BLaER1 treated with 17β-estradiol and CSF1 and Interleukin-3, amounts not matched to agents 10 nM and 100 nM (cell line): Measurements from ENCODE around the gene ARSG.

Experiments used
- H3K27ac ChIP-seq, 11 experiments: shearing (Covaris generic); formaldehyde crosslinking; 2 replicates each; pipeline ENCODE4 v1.8.1; 2022
- H3K27me3 ChIP-seq, 11 experiments: shearing (Covaris generic); formaldehyde crosslinking; 2 replicates each; pipeline ENCODE4 v1.8.1; 2022
- H3K36me3 ChIP-seq, 11 experiments: shearing (Covaris generic); formaldehyde crosslinking; 2 replicates each; pipeline ENCODE4 v1.8.1; 2022
- H3K4me1 ChIP-seq, 10 experiments: shearing (Covaris generic); formaldehyde crosslinking; 2 replicates each; pipeline ENCODE4 v1.8.1; 2022
- H3K4me2 ChIP-seq, 11 experiments: shearing (Covaris generic); formaldehyde crosslinking; 2 replicates each; pipeline ENCODE4 v1.8.1; 2022
- H3K4me3 ChIP-seq, 10 experiments: shearing (Covaris generic); formaldehyde crosslinking; 2 replicates each; pipeline ENCODE4 v1.8.1; 2022
- H3K9ac ChIP-seq, 11 experiments: shearing (Covaris generic); formaldehyde crosslinking; 2 replicates each; pipeline ENCODE4 v1.8.1; 2022
- H3K9me3 ChIP-seq, 11 experiments: shearing (Covaris generic); formaldehyde crosslinking; replicated peaks in 1 of 11; 2 replicates each; pipeline ENCODE4 v1.8.1; 2022
- H4K20me1 ChIP-seq, 11 experiments: shearing (Covaris generic); formaldehyde crosslinking; 2 replicates each; pipeline ENCODE4 v1.8.1; 2022
- Cebpa-rat ChIP-seq, 11 experiments: shearing (Covaris generic); IDR thresholded peaks; 2 replicates each; pipeline ENCODE4 v1.8.1; 2022

Gene ARSG

GRCh38 chr17:68446626-68447041 lies 155.3 kb downstream of the ARSG start:
- Histone ChIP-seq H3K36me3 (peaks cover 0 to 88% (median 51%) of the 10 kb centered on the region in 11 experiments; a peak in 16 of 22 replicates), H3K9ac (0 out of 22 replicates have a peak overlapping the region, but pooled peaks of 1 of the 11 experiments have one; percentile 19), H3K27ac (0 out of 22 replicates have a peak overlapping the region, but pooled peaks of 1 of the 11 experiments have one; percentile 7), H3K27me3 (no peaks in the 10 kb centered on the region), H4K20me1 (no peaks in the 10 kb centered on the region; a peak in 1 of 22 replicates), H3K4me2 (peak overlapping the region in 8 of 11 experiments; percentile 0 to 55 (median 28); a peak in 11 of 22 replicates), H3K9me3 (peaks cover 0 to 18% (median 7%) of the 10 kb centered on the region in 11 experiments; a peak in 6 of 22 replicates), H3K4me1 (peaks cover 28 to 62% (median 45%) of the 10 kb centered on the region in 10 experiments), H3K4me3 (no peak overlapping the region)
- TF ChIP-seq Cebpa-rat (IDR thresholded peaks at IDR 0.05) = no peak

- no peak overlapping the region for H3K27ac ChIP-seq
- no peak for TF ChIP-seq Cebpa-rat (IDR thresholded peaks at IDR 0.05)
- H3K27me3 ChIP-seq = no peaks in the 10 kb centered on the region
- H3K4me1 ChIP-seq = peaks cover 34 to 65% (median 54%) of the 10 kb centered on the region in 10 experiments
- no peak overlapping the region for H3K4me3 ChIP-seq
- H4K20me1 ChIP-seq = no peaks in the 10 kb centered on the region; a peak in 2 of 22 replicates
- H3K9me3 ChIP-seq = peaks cover 0 to 14% (median 7%) of the 10 kb centered on the region in 11 experiments; a peak in 6 of 22 replicates
- no peak overlapping the region for H3K9ac ChIP-seq
- H3K36me3 ChIP-seq = peaks cover 0 to 86% (median 44%) of the 10 kb centered on the region in 11 experiments; a peak in 16 of 22 replicates
- no peak overlapping the region for H3K4me2 ChIP-seq
Measured at GRCh38 chr17:68449021-68449739, 157.9 kb downstream of the ARSG start.

- TF ChIP-seq Cebpa-rat (IDR thresholded peaks at IDR 0.05) = no peak
- H3K27ac ChIP-seq = no peak overlapping the region
- H4K20me1 ChIP-seq = no peaks in the 10 kb centered on the region; a peak in 2 of 22 replicates
- H3K4me3 ChIP-seq = 0 out of 20 replicates have a peak overlapping the region, but pooled peaks of 1 of the 10 experiments have one; percentile 3
- peaks cover 43 to 74% (median 65%) of the 10 kb centered on the region in 10 experiments for H3K4me1 ChIP-seq
- peaks cover 0 to 14% (median 7%) of the 10 kb centered on the region in 11 experiments; a peak in 6 of 22 replicates for H3K9me3 ChIP-seq
- H3K27me3 ChIP-seq = no peaks in the 10 kb centered on the region
- no peak overlapping the region for H3K9ac ChIP-seq
- H3K4me2 ChIP-seq = peak overlapping the region in 8 of 11 experiments; percentile 27 to 67 (median 48); a peak in 15 of 22 replicates
- H3K36me3 ChIP-seq = peaks cover 0 to 81% (median 43%) of the 10 kb centered on the region in 11 experiments; a peak in 16 of 22 replicates
Measured at GRCh38 chr17:68450391-68450790, 159.1 kb downstream of the ARSG start.

GRCh38 chr17:68450801-68451200 lies 159.5 kb downstream of the ARSG start:
- H3K9me3 ChIP-seq = peaks cover 0 to 14% (median 7%) of the 10 kb centered on the region in 11 experiments; a peak in 6 of 22 replicates
- H3K4me1 ChIP-seq = peaks cover 46 to 74% (median 66%) of the 10 kb centered on the region in 10 experiments
- TF ChIP-seq Cebpa-rat (IDR thresholded peaks at IDR 0.05) = no peak

GRCh38 chr17:68451670-68452354 lies 160.5 kb downstream of the ARSG start:
- TF ChIP-seq Cebpa-rat (IDR thresholded peaks at IDR 0.05) = no peak
- peaks cover 0 to 14% (median 7%) of the 10 kb centered on the region in 11 experiments; a peak in 6 of 22 replicates for H3K9me3 ChIP-seq
- no peaks in the 10 kb centered on the region; a peak in 2 of 22 replicates for H4K20me1 ChIP-seq
- peak overlapping the region in 9 of 11 experiments; percentile 0 to 86 (median 43); a peak in 9 of 22 replicates for H3K4me2 ChIP-seq
- H3K27ac ChIP-seq = no peak overlapping the region
- no peak overlapping the region for H3K4me3 ChIP-seq
- H3K27me3 ChIP-seq = no peaks in the 10 kb centered on the region
- H3K36me3 ChIP-seq = peaks cover 0 to 68% (median 43%) of the 10 kb centered on the region in 11 experiments; a peak in 16 of 22 replicates
- H3K4me1 ChIP-seq = peaks cover 55 to 73% (median 67%) of the 10 kb centered on the region in 10 experiments
- no peak overlapping the region for H3K9ac ChIP-seq

More at GRCh38 chr17:68450801-68451200, 159.5 kb downstream of the ARSG start:
- no peak overlapping the region for H3K4me3 ChIP-seq
- H3K9ac ChIP-seq = no peak overlapping the region
- no peaks in the 10 kb centered on the region; a peak in 2 of 22 replicates for H4K20me1 ChIP-seq
- H3K36me3 ChIP-seq = peaks cover 0 to 77% (median 43%) of the 10 kb centered on the region in 11 experiments; a peak in 16 of 22 replicates
- no peaks in the 10 kb centered on the region for H3K27me3 ChIP-seq
- peak overlapping the region in 8 of 11 experiments; percentile 15 to 67 (median 48); a peak in 12 of 22 replicates for H3K4me2 ChIP-seq
- H3K27ac ChIP-seq = no peak overlapping the region

- Histone ChIP-seq H3K27me3 (no peaks in the 10 kb centered on the region), H3K36me3 (peaks cover 0 to 58% (median 40%) of the 10 kb centered on the region in 11 experiments; a peak in 16 of 22 replicates), H3K9ac (peak overlapping the region in 6 of 11 experiments; percentile 5 to 51 (median 18); a peak in 5 of 22 replicates), H4K20me1 (no peaks in the 10 kb centered on the region; a peak in 2 of 22 replicates), H3K4me3 (no peak overlapping the region), H3K27ac (peak overlapping the region in 2 of 11 experiments; percentile 1 to 5; a peak in 1 of 22 replicates), H3K4me2 (peak overlapping the region; percentile 32 to 95 (median 86)), H3K4me1 (peaks cover 55 to 69% (median 65%) of the 10 kb centered on the region in 10 experiments), H3K9me3 (peaks cover 0 to 14% (median 7%) of the 10 kb centered on the region in 11 experiments; a peak in 6 of 22 replicates)
- no peak for TF ChIP-seq Cebpa-rat (IDR thresholded peaks at IDR 0.05)
Measured at GRCh38 chr17:68452724-68453290, 161.5 kb downstream of the ARSG start.

GRCh38 chr17:68453991-68454665 lies 162.8 kb downstream of the ARSG start:
- Histone ChIP-seq H3K4me3 (no peak overlapping the region), H3K9ac (peak overlapping the region in 2 of 11 experiments; percentile 88 to 91; a peak in 2 of 22 replicates), H3K4me1 (peaks cover 61 to 75% (median 69%) of the 10 kb centered on the region in 10 experiments), H3K4me2 (peak overlapping the region; percentile 11 to 95 (median 89); a peak in 19 of 22 replicates), H3K27me3 (no peaks in the 10 kb centered on the region), H3K27ac (peak overlapping the region in 4 of 11 experiments; percentile 5 to 88 (median 78); a peak in 2 of 22 replicates), H3K36me3 (peaks cover 0 to 45% (median 26%) of the 10 kb centered on the region in 11 experiments; a peak in 16 of 22 replicates), H3K9me3 (peaks cover 0 to 13% (median 7%) of the 10 kb centered on the region in 11 experiments; a peak in 6 of 22 replicates), H4K20me1 (no peaks in the 10 kb centered on the region; a peak in 2 of 22 replicates)
- TF ChIP-seq Cebpa-rat (IDR thresholded peaks at IDR 0.05) = no peak
